T-helper 9 cell (primary cell): ENCODE results near the gene TRPC4AP.

Experiments used
- DNase-seq: peaks from one replicate; pipeline ENCODE4 v3.0.0-alpha.2; 2020

TRPC4AP gene

GRCh38 chr20:34984756-34985261 lies 107.8 kb downstream of the TRPC4AP start:
- DNase-seq, result no peak

GRCh38 chr20:34983995-34984735 lies 108.4 kb downstream of the TRPC4AP start:
- DNase-seq, result no peak

- DNase-seq, result no peak
Measured at GRCh38 chr20:34983089-34983820, 109.4 kb downstream of the TRPC4AP start.

- DNase-seq, result no peak
Measured at GRCh38 chr20:34982270-34983088, 110.1 kb downstream of the TRPC4AP start.

GRCh38 chr20:34980543-34981233 lies 111.9 kb downstream of the TRPC4AP start:
- DNase-seq, result no peak

GRCh38 chr20:34979366-34980153 lies 113.0 kb downstream of the TRPC4AP start:
- no peak for DNase-seq

GRCh38 chr20:34978092-34978744 lies 114.4 kb downstream of the TRPC4AP start:
- no peak for DNase-seq

- DNase-seq, result no peak
Measured at GRCh38 chr20:34977365-34978091, 115.1 kb downstream of the TRPC4AP start.

GRCh38 chr20:34976286-34976685 lies 116.3 kb downstream of the TRPC4AP start:
- no peak for DNase-seq

- DNase-seq, result no peak
Measured at GRCh38 chr20:34974246-34974645, 118.4 kb downstream of the TRPC4AP start.

GRCh38 chr20:34971561-34972235 lies 120.9 kb downstream of the TRPC4AP start:
- DNase-seq, result no peak

GRCh38 chr20:34970846-34971560 lies 121.6 kb downstream of the TRPC4AP start:
- DNase-seq, result no peak

GRCh38 chr20:34970193-34970840 lies 122.3 kb downstream of the TRPC4AP start:
- DNase-seq, result no peak

- DNase-seq, result no peak
Measured at GRCh38 chr20:34968042-34968775, 124.4 kb downstream of the TRPC4AP start.

GRCh38 chr20:34967421-34967820 lies 125.2 kb downstream of the TRPC4AP start:
- no peak for DNase-seq

GRCh38 chr20:34965051-34965450 lies 127.6 kb downstream of the TRPC4AP start:
- DNase-seq, result no peak

GRCh38 chr20:34964486-34964885 lies 128.1 kb downstream of the TRPC4AP start:
- no peak for DNase-seq
